ENCODE measurements around the gene LRP6.

LRP6 gene

DNA sequence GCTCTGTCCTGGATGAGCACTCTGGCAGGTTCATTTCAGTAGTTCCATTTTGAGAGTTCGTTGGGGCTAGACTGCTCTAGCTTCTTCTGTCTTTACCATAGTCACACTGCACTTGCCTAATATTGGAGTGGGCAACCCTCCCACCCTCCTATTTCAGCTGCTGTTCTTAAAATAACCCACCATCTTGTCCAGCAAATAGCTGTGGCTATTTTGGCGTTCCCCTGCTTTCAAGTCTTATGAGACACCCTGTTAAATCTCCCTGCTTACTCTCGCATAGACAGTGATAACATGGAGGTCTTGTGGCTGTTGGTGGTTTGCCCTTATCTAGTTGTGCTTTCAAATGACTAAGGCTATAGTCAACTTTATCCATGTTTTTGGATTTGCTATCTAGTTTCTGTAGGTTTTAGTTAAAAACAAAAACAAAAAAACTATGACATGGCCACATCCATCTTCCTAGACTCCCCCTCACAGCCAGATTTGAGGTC is 65.5 kb downstream of the LRP6 start:
- H3K4me3 ChIP-seq (ENCODE audit: low read length, poor library complexity, severe bottlenecking): no peak overlapping the region
- no peak overlapping the region for H3K9ac ChIP-seq (ENCODE audit: low read depth, low read length, poor library complexity, severe bottlenecking)
- no peak for TF ChIP-seq EZH2phosphoT487 (IDR thresholded peaks at IDR 0.05; ENCODE audit: borderline replicate concordance)
- TF ChIP-seq, protein P1, sequence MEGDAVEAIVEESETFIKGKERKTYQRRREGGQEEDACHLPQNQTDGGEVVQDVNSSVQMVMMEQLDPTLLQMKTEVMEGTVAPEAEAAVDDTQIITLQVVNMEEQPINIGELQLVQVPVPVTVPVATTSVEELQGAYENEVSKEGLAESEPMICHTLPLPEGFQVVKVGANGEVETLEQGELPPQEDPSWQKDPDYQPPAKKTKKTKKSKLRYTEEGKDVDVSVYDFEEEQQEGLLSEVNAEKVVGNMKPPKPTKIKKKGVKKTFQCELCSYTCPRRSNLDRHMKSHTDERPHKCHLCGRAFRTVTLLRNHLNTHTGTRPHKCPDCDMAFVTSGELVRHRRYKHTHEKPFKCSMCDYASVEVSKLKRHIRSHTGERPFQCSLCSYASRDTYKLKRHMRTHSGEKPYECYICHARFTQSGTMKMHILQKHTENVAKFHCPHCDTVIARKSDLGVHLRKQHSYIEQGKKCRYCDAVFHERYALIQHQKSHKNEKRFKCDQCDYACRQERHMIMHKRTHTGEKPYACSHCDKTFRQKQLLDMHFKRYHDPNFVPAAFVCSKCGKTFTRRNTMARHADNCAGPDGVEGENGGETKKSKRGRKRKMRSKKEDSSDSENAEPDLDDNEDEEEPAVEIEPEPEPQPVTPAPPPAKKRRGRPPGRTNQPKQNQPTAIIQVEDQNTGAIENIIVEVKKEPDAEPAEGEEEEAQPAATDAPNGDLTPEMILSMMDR (conservative IDR thresholded peaks at IDR 0.05; ENCODE audit: low read length): no peak
- H3K9me3 ChIP-seq (ENCODE audit: insufficient read depth, low read depth, low read length): no peaks in the 10 kb centered on the region
- no peak overlapping the region for H3K4me2 ChIP-seq (ENCODE audit: low read depth, low read length, poor library complexity, severe bottlenecking)
- H3K4me1 ChIP-seq (ENCODE audit: insufficient read depth, low read length, poor library complexity, severe bottlenecking): no peaks in the 10 kb centered on the region
- no peaks in the 10 kb centered on the region for H3F3A ChIP-seq (ENCODE audit: low read depth)
- H3K27me3 ChIP-seq (ENCODE audit: insufficient read depth, low read length, poor library complexity, severe bottlenecking): no peaks in the 10 kb centered on the region
- no peaks in the 10 kb centered on the region; the same call in 1 of the 2 replicates for H3K36me3 ChIP-seq (ENCODE audit: insufficient read depth, low read length)
- H3K79me2 ChIP-seq (ENCODE audit: insufficient read depth, low read length): no peaks in the 10 kb centered on the region
- H3K9me2 ChIP-seq (replicated peaks; ENCODE audit: low read depth, low read length): no peaks in the 10 kb centered on the region
- no peaks in the 10 kb centered on the region for H4K20me1 ChIP-seq (ENCODE audit: insufficient read depth, low read length, poor library complexity, severe bottlenecking)
- H2AFZ ChIP-seq (ENCODE audit: low read length): no peak overlapping the region

DNA sequence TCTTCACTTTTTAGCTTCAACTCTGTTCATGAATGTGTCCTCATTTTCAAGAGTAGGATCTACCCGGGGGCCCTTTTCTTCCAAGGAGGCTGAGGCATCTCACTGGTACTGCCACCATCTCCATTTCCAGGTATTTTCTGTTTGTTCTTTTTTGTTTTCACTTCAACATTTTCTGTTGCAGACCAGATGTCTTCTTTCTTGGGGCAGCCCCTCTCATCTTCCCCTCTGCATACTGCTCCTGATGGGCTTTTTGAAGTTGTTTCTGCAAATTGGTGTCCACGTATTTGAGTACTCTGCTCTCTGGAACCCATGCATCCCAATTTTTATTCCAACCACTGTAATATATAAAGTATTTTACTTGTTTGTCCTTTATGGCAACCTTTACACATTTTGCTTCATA is 66.5 kb downstream of the LRP6 start:
- Histone ChIP-seq H3K9ac (ENCODE audit: low read depth, low read length, poor library complexity, severe bottlenecking) (no peak overlapping the region), H3K36me3 (ENCODE audit: insufficient read depth, low read length) (no peaks in the 10 kb centered on the region; the same call in 1 of the 2 replicates), H3K9me2 (replicated peaks; ENCODE audit: low read depth, low read length) (no peaks in the 10 kb centered on the region), H3K9me3 (ENCODE audit: insufficient read depth, low read depth, low read length) (no peaks in the 10 kb centered on the region), H3F3A (ENCODE audit: low read depth) (no peaks in the 10 kb centered on the region), H3K4me3 (ENCODE audit: low read length, poor library complexity, severe bottlenecking) (no peak overlapping the region), H3K4me2 (ENCODE audit: low read depth, low read length, poor library complexity, severe bottlenecking) (no peak overlapping the region), H2AFZ (ENCODE audit: low read length) (no peak overlapping the region), H4K20me1 (ENCODE audit: insufficient read depth, low read length, poor library complexity, severe bottlenecking) (no peaks in the 10 kb centered on the region), H3K27me3 (ENCODE audit: insufficient read depth, low read length, poor library complexity, severe bottlenecking) (no peaks in the 10 kb centered on the region), H3K79me2 (ENCODE audit: insufficient read depth, low read length) (no peaks in the 10 kb centered on the region), H3K4me1 (ENCODE audit: insufficient read depth, low read length, poor library complexity, severe bottlenecking) (no peaks in the 10 kb centered on the region)
- TF ChIP-seq, protein P1 (conservative IDR thresholded peaks at IDR 0.05; ENCODE audit: low read length): no peak
- no peak for TF ChIP-seq EZH2phosphoT487 (IDR thresholded peaks at IDR 0.05; ENCODE audit: borderline replicate concordance)

GRCh38 chr12:12198124-12198523 is 68.7 kb downstream of the LRP6 start:
- Histone ChIP-seq H3K27me3 (ENCODE audit: insufficient read depth, low read length, poor library complexity, severe bottlenecking) (no peaks in the 10 kb centered on the region), H3K9ac (ENCODE audit: low read depth, low read length, poor library complexity, severe bottlenecking) (no peak overlapping the region), H2AFZ (ENCODE audit: low read length) (no peak overlapping the region), H3K79me2 (ENCODE audit: insufficient read depth, low read length) (no peaks in the 10 kb centered on the region), H3K36me3 (ENCODE audit: insufficient read depth, low read length) (no peaks in the 10 kb centered on the region; the same call in 1 of the 2 replicates), H3K4me3 (ENCODE audit: low read length, poor library complexity, severe bottlenecking) (no peak overlapping the region), H3K9me3 (ENCODE audit: insufficient read depth, low read depth, low read length) (no peaks in the 10 kb centered on the region), H3K4me1 (ENCODE audit: insufficient read depth, low read length, poor library complexity, severe bottlenecking) (no peaks in the 10 kb centered on the region), H3K4me2 (ENCODE audit: low read depth, low read length, poor library complexity, severe bottlenecking) (no peak overlapping the region), H4K20me1 (ENCODE audit: insufficient read depth, low read length, poor library complexity, severe bottlenecking) (no peaks in the 10 kb centered on the region), H3K9me2 (replicated peaks; ENCODE audit: low read depth, low read length) (no peaks in the 10 kb centered on the region), H3F3A (ENCODE audit: low read depth) (no peaks in the 10 kb centered on the region)
- TF ChIP-seq, protein P1 (conservative IDR thresholded peaks at IDR 0.05; ENCODE audit: low read length): no peak

Measured in Loucy (cell line).